Stimulated activated CD4-positive, alpha-beta T cell treated with anti-CD3 and anti-CD28 coated beads, TNF-alpha, amount 100 ng/mL, for 48 hours (primary cell): Measurements from ENCODE around the gene KIAA0586.
A peak's percentile ranks its signal among the peaks of the same experiment; 100 is the strongest.
"Not testable (repeated sequence)": the region's sequence is repeated elsewhere in the genome, so short reads cannot be mapped to it uniquely, and the experiment has no call there.

ENCODE experiments used
- DNase-seq, 3 donors: peaks; one replicate each; pipeline ENCODE4 v3.0.0-alpha.2; 2020; ENCODE audit warnings: low read depth in 3 of 3

KIAA0586 gene

GRCh38 chr14:58547649-58548048 lies 120.1 kb downstream of the KIAA0586 start:
- no peak for DNase-seq

DNA sequence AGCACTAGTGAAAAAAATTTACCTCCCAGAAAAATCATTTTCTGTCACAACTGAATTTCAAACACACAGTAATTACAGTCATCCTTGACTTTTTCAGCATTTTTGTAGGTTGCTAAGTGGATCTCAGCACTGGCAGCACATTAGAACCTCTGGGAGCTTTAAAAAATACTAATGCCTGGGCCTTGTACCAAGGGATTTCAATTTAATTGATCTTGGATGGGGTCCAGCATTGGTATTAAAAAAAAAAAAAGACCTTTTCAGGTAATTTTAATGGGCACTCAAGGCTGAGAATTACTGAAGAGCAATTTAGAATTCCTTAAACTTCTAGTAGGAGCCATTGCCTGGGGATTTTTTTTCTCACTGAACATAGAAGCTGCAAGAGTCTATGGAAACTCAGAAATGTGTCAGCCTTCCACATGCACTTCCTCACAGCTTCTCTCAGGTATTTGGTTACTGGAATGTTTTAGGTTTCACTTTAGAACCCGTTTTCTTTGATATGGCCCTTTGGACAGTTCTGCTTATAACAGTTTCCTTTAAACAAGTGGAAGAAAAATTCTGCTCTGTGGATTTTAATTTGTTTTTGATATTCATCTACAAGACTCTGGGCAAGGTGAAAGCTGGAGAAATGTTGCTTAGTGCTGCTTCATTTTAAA lies 121.7 kb downstream of the KIAA0586 start:
- no peak for DNase-seq

DNA sequence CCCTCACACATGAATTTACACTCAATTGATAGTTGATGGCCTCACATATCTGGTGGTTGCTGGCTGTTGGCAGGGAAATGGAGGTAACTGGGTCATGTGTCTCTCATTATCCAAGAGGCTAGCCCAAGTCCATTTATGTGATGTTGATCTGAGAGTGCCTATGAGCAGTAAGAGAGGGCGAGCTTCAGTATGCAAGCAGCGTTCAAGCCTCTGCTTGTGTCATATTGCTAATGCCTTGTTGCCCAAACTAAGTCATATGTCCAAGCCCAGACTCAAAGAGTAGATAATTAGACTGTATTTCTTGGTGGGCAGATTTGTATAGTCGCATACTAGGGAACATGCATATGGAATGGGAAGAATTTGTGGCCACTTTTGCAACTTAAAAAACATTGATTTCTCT lies 126.4 kb downstream of the KIAA0586 start:
- no peak for DNase-seq

DNA sequence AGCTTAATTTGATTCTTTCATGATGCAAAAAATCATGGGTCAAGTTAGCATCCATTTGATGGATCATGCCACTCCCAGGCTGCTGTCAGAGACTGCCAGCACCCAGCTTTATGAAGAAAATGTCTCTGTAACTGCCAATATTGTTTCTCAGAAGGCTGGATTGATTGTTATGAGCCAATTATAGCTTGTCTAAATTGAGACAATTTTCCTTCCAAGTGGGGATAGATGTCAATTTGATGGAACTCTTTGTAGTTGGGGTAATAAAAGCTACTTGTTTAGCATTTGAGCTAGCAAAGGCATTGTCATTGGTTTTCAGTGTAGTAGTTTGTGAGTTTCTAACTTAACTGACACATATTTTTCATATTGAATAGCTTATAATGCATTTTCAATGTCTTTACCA lies 128.1 kb downstream of the KIAA0586 start:
- no peak for DNase-seq

DNA sequence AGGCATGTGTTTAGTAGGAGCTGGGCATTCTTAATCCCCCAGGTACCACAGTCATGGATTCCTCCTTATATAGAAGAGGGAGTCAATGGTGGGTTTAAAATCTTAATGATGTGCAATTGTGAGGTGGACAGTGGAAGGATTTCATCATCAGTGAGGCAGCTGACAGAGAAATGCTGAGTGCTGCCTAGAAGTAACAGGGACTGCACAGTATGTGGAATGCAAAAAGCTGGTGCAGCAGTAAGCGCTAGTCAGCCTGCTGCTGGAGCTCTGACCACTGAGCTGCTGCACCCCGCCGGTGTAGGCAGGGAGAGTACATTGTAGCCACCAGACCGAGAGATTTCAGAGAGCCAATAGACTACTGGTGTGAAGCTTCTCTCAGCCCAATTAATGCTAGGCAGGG lies 129.7 kb downstream of the KIAA0586 start:
- DNase-seq: no peak

DNA sequence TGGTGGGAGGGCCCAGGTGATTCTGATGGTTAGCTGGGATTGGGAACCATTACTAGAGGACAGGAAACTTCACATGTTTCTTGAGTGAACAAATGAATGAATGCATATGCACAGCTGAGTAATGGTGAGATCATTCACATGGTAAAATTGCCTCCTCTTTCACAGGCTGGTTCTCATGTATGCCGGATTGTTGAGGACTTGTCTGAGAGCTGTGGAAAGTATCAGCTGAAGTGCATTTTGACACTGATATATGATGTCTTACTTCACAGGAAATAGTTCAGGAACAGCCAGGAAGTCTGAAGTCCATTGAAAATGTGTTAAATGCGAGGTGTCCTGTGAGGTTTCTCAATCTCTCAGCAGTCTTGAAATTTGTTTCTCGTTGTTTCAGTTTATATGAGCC lies 132.7 kb downstream of the KIAA0586 start:
- DNase-seq: no peak

DNA sequence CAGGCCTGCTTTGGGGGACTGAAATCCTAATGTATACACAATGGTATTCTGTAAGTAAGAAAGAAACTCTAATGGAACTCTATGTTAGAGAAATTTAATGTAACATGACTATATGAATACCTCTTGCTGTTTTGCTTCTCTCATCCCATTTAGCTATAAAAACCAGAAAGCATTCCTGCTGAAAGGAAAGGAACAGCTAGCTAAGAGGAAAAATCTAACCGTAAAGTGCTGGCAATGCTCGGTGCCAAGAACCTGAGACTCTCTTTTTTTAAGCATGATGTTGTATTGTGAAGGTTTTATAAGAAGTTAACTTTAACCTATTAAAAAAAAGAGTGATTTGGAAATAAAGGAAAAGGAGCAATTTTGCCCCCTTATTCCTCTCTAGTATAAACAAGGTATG lies 134.6 kb downstream of the KIAA0586 start:
- DNase-seq: no peak

DNA sequence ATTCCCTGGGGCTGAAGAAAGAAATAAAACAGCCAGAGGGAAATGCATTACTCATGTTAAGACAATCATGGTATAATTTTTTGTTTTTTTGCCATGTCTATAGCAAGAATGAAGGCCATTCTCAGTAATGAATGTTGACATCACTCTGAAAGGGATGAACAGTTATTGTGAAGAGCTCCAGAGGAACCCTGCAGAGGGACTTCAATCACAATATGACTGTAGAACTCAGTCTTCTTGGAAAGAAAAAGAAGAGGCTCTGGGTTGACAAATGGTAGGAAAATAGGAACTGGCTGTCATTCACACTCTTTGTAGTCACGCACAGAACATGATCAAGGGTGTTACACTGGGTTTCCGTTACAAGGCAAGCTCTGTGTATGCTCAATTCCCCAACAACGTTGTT lies 136.5 kb downstream of the KIAA0586 start:
- no peak for DNase-seq

GRCh38 chr14:58565832-58566231 lies 138.3 kb downstream of the KIAA0586 start:
- DNase-seq: no peak

DNA sequence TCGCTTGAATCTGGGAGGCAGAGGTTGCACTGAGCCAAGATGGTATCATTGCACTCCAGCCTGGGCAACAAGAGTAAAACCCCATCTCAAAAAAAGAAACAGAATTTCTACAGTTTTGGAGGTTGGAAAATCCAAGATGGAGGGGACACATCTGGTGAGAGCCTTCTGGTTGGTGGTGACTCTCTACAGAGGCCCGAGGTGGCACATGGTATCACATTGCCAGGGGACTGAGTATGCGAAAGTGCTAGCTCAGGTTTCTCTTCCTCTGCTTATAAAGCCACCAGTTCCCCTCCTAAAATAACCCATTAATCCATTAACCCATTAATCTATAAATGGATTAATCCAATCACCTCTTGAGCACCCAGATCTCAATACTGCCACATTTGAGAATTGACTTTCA lies 139.5 kb downstream of the KIAA0586 start:
- DNase-seq: no peak

- DNase-seq: no peak
Observed at GRCh38 chr14:58568322-58568721, 140.8 kb downstream of the KIAA0586 start.

- DNase-seq: no peak
Observed at GRCh38 chr14:58571256-58571655, 143.7 kb downstream of the KIAA0586 start.

- DNase-seq: peak; percentile 9 to 60 (median 31)
Observed at GRCh38 chr14:58571769-58572472, 144.4 kb downstream of the KIAA0586 start.

GRCh38 chr14:58572473-58572853 lies 144.9 kb downstream of the KIAA0586 start:
- DNase-seq: no peak

DNA sequence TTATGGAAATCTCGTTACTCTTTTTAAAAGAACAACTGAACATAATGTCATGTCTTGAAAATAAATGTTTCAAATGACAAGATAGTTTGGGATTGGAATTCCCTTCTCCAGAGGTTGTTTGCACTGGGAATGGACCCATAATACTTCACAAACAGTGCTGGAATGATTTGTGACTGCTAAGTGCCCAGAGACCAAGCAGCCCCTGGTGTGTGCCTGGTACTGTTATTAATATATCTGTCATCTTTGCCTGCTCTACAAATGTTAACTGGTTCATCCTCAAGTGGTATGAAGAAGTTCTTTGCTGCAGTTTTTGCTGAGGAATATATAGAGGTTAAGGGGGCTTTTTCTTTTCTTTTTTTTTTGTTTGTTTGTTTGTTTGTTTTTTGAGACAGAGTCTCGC lies 145.3 kb downstream of the KIAA0586 start:
- no peak for DNase-seq

DNA sequence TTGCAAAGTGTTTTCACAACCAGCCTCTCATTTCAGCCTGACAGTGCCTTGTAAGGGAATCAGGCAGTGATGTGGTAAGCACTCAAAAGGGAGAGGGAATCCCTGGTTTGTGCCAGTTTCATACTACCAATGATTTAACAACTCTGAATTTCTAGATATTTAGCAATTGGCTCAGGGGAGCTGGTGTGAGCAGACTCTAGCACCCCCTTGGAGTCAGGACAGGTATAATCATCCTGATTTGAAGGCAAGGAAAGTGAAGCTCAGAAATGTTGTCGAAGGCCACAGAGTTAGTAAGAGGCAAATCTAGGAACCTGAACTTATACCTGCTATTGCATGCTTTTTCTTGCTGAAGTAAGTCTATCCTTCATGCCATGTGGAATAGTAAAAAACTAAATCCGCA lies 147.1 kb downstream of the KIAA0586 start:
- DNase-seq: no peak

GRCh38 chr14:58575956-58576355 lies 148.4 kb downstream of the KIAA0586 start:
- no peak for DNase-seq

- not testable (repeated sequence) for DNase-seq
Observed at GRCh38 chr14:58580035-58580434, 152.5 kb downstream of the KIAA0586 start.

DNA sequence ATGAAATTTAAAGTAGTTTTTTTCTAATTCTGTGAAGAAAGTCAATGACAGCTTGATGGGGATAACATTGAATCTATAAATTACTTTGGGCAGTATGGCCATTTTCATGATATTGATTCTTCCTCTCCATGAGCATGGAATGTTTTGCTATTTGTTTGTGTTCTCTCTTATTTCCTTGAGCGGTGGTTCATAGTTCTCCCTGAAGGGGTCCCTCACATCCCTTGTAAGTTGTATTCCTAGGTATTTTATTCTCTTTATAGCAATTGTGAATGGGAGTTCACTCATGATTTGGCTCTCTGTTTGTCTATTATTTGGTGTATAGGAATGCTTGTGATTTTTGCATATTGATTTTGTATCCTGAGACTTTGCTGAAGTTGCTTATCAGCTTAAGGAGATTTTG lies 153.9 kb downstream of the KIAA0586 start:
- not testable (repeated sequence) for DNase-seq

DNA sequence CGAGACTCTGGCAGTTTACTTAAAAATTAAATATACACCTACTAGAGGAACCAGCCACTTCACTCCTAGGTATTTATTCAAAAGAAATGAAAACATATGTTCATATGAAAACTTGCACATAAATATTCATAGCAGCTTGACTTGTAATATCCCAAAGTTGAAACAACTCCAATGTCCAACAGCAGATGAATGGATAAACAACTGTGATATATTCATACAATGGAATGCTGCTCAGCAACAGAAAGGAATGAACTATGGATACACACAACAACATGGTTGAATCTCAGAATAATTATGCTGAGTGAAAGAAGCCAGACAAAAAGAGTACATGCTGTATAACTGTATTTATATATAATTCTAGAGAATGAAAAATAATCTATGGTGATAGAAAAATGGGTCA lies 156.9 kb downstream of the KIAA0586 start:
- DNase-seq: no peak

GRCh38 chr14:58587271-58587670 lies 159.8 kb downstream of the KIAA0586 start:
- no peak for DNase-seq

- not testable (repeated sequence) for DNase-seq
Observed at GRCh38 chr14:58588321-58588720, 160.8 kb downstream of the KIAA0586 start.

- no peak for DNase-seq
Observed at GRCh38 chr14:58593977-58594376, 166.5 kb downstream of the KIAA0586 start.

- DNase-seq: no peak
Observed at GRCh38 chr14:58597041-58597440, 169.5 kb downstream of the KIAA0586 start.
